ENCODE data around the gene CPXM1.

The CPXM1 gene

GRCh38 chr20:2756056-2756611, 44.3 kb downstream of the CPXM1 start:
- H3K9me2 ChIP-seq (replicated peaks; ENCODE audit: low read depth, low read length) = no peaks in the 10 kb centered on the region
- no peaks in the 10 kb centered on the region for H3K79me2 ChIP-seq (ENCODE audit: insufficient read depth, low read length)
- no peaks in the 10 kb centered on the region for H3K9me3 ChIP-seq (ENCODE audit: insufficient read depth, low read depth, low read length)
- no peak overlapping the region for H3K4me2 ChIP-seq (ENCODE audit: low read depth, low read length, poor library complexity, severe bottlenecking)
- peak; percentile 92 for TF ChIP-seq CTCF (conservative IDR thresholded peaks at IDR 0.05; ENCODE audit: low read length)
- no peak for TF ChIP-seq EZH2phosphoT487 (IDR thresholded peaks at IDR 0.05; ENCODE audit: borderline replicate concordance)
- H3F3A ChIP-seq (ENCODE audit: low read depth) = no peaks in the 10 kb centered on the region
- H3K36me3 ChIP-seq (ENCODE audit: insufficient read depth, low read length) = no peaks in the 10 kb centered on the region
- H3K4me3 ChIP-seq (ENCODE audit: low read length, poor library complexity, severe bottlenecking) = no peak overlapping the region
- H3K9ac ChIP-seq (ENCODE audit: low read depth, low read length, poor library complexity, severe bottlenecking) = no peak overlapping the region
- H3K27me3 ChIP-seq (ENCODE audit: insufficient read depth, low read length, poor library complexity, severe bottlenecking) = no peaks in the 10 kb centered on the region
- no peaks in the 10 kb centered on the region for H3K4me1 ChIP-seq (ENCODE audit: insufficient read depth, low read length, poor library complexity, severe bottlenecking)
- H4K20me1 ChIP-seq (ENCODE audit: insufficient read depth, low read length, poor library complexity, severe bottlenecking) = no peaks in the 10 kb centered on the region
- no peak overlapping the region for H2AFZ ChIP-seq (ENCODE audit: low read length)

- Histone ChIP-seq H3K9me2 (replicated peaks; ENCODE audit: low read depth, low read length) (no peaks in the 10 kb centered on the region), H3K9ac (ENCODE audit: low read depth, low read length, poor library complexity, severe bottlenecking) (no peak overlapping the region), H3K4me2 (ENCODE audit: low read depth, low read length, poor library complexity, severe bottlenecking) (no peak overlapping the region), H3K79me2 (ENCODE audit: insufficient read depth, low read length) (no peaks in the 10 kb centered on the region), H3K36me3 (ENCODE audit: insufficient read depth, low read length) (no peaks in the 10 kb centered on the region), H3K27me3 (ENCODE audit: insufficient read depth, low read length, poor library complexity, severe bottlenecking) (no peaks in the 10 kb centered on the region), H3K4me1 (ENCODE audit: insufficient read depth, low read length, poor library complexity, severe bottlenecking) (no peaks in the 10 kb centered on the region), H3F3A (ENCODE audit: low read depth) (no peaks in the 10 kb centered on the region), H3K9me3 (ENCODE audit: insufficient read depth, low read depth, low read length) (no peaks in the 10 kb centered on the region), H4K20me1 (ENCODE audit: insufficient read depth, low read length, poor library complexity, severe bottlenecking) (no peaks in the 10 kb centered on the region), H3K4me3 (ENCODE audit: low read length, poor library complexity, severe bottlenecking) (no peak overlapping the region), H2AFZ (ENCODE audit: low read length) (no peak overlapping the region)
- TF ChIP-seq CTCF (conservative IDR thresholded peaks at IDR 0.05; ENCODE audit: low read length) = no peak
- no peak for TF ChIP-seq EZH2phosphoT487 (IDR thresholded peaks at IDR 0.05; ENCODE audit: borderline replicate concordance)
Measured at GRCh38 chr20:2755451-2756055, 44.9 kb downstream of the CPXM1 start.

- Histone ChIP-seq H3K4me3 (ENCODE audit: low read length, poor library complexity, severe bottlenecking) (no peak overlapping the region), H3K9me2 (replicated peaks; ENCODE audit: low read depth, low read length) (no peaks in the 10 kb centered on the region), H3K27me3 (ENCODE audit: insufficient read depth, low read length, poor library complexity, severe bottlenecking) (no peaks in the 10 kb centered on the region), H3K79me2 (ENCODE audit: insufficient read depth, low read length) (no peaks in the 10 kb centered on the region), H3K36me3 (ENCODE audit: insufficient read depth, low read length) (no peaks in the 10 kb centered on the region), H2AFZ (ENCODE audit: low read length) (no peak overlapping the region), H3K9ac (ENCODE audit: low read depth, low read length, poor library complexity, severe bottlenecking) (no peak overlapping the region), H3K4me1 (ENCODE audit: insufficient read depth, low read length, poor library complexity, severe bottlenecking) (no peaks in the 10 kb centered on the region), H3F3A (ENCODE audit: low read depth) (no peaks in the 10 kb centered on the region), H3K9me3 (ENCODE audit: insufficient read depth, low read depth, low read length) (no peaks in the 10 kb centered on the region), H3K4me2 (ENCODE audit: low read depth, low read length, poor library complexity, severe bottlenecking) (no peak overlapping the region), H4K20me1 (ENCODE audit: insufficient read depth, low read length, poor library complexity, severe bottlenecking) (no peaks in the 10 kb centered on the region)
- TF ChIP-seq CTCF (conservative IDR thresholded peaks at IDR 0.05; ENCODE audit: low read length) (no peak), EZH2phosphoT487 (IDR thresholded peaks at IDR 0.05; ENCODE audit: borderline replicate concordance) (no peak)
Measured at GRCh38 chr20:2754424-2754823, 46.0 kb downstream of the CPXM1 start.

All from Loucy (cell line).